HL-60 (cell line): ENCODE data around the gene WNT11.

ENCODE experiments used
- DNase-seq, 2 experiments: peaks; one replicate each; pipeline ENCODE4 v3.0.0-alpha.2; 2010 to 2020; ENCODE audit warnings: low read depth in 1 of 2, low spot score in 1 of 2
- H3K27ac ChIP-seq: fragments of 250-450 bp; sonication (Bioruptor Pico); replicated peaks from 2 replicates; pipeline ENCODE4 v1.5.1; 2020; ENCODE audit warnings: mild to moderate bottlenecking, moderate library complexity
- H3K27me3 ChIP-seq: fragments of 250-450 bp; sonication (Bioruptor Pico); 2 replicates; pipeline ENCODE4 v1.5.1; 2021; ENCODE audit warnings: mild to moderate bottlenecking, moderate library complexity; ENCODE audit not compliant: insufficient read depth, poor library complexity, severe bottlenecking
- H3K4me3 ChIP-seq: replicated peaks from 2 replicates; pipeline ENCODE4 v1.5.1; 2011; ENCODE audit warnings: mild to moderate bottlenecking, control low read depth, low read length; ENCODE audit not compliant: insufficient read depth
- GABPA ChIP-seq: IDR thresholded peaks from 2 replicates; pipeline ENCODE4 v1.6.1; 2012; ENCODE audit warnings: low read depth
- POLR2AphosphoS5 ChIP-seq: IDR thresholded peaks from 2 replicates; pipeline ENCODE4 v1.6.1; 2012; ENCODE audit warnings: low read depth
- SPI1 ChIP-seq: IDR thresholded peaks from 2 replicates; pipeline ENCODE4 v1.6.1; 2012; ENCODE audit warnings: low read depth, mild to moderate bottlenecking, borderline replicate concordance
- TF ChIP-seq, protein P1 (sequence below): IDR thresholded peaks from one replicate; pipeline ENCODE4 v1.5.1; 2011; ENCODE audit warnings: low read length, control low read depth, inconsistent platforms; ENCODE audit not compliant: insufficient read depth
- TF ChIP-seq, protein P2 (sequence below): IDR thresholded peaks from 2 replicates; pipeline ENCODE4 v1.6.1; 2012; ENCODE audit warnings: low read depth; ENCODE audit not compliant: insufficient replicate concordance

Gene WNT11

DNA sequence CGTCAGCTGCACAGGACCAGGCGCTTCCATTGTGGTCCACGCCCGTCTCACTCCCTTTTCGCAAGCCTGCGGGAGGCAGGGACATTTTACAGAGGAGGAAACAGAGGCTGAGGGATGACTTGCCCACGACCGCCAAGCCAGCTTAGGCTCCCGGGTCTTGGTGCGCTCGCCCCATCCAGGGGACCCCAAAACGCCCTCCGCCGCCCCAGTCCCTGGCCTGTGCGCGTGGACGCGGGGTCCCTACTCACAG, 300 bp downstream of the WNT11 start:
- DNase-seq = no peak
- Histone ChIP-seq H3K27me3 (peaks cover 34% of the 10 kb centered on the region), H3K4me3 (no peak overlapping the region), H3K27ac (no peak overlapping the region)
- TF ChIP-seq, protein P1, sequence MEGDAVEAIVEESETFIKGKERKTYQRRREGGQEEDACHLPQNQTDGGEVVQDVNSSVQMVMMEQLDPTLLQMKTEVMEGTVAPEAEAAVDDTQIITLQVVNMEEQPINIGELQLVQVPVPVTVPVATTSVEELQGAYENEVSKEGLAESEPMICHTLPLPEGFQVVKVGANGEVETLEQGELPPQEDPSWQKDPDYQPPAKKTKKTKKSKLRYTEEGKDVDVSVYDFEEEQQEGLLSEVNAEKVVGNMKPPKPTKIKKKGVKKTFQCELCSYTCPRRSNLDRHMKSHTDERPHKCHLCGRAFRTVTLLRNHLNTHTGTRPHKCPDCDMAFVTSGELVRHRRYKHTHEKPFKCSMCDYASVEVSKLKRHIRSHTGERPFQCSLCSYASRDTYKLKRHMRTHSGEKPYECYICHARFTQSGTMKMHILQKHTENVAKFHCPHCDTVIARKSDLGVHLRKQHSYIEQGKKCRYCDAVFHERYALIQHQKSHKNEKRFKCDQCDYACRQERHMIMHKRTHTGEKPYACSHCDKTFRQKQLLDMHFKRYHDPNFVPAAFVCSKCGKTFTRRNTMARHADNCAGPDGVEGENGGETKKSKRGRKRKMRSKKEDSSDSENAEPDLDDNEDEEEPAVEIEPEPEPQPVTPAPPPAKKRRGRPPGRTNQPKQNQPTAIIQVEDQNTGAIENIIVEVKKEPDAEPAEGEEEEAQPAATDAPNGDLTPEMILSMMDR = no peak
- TF ChIP-seq, protein P2, sequence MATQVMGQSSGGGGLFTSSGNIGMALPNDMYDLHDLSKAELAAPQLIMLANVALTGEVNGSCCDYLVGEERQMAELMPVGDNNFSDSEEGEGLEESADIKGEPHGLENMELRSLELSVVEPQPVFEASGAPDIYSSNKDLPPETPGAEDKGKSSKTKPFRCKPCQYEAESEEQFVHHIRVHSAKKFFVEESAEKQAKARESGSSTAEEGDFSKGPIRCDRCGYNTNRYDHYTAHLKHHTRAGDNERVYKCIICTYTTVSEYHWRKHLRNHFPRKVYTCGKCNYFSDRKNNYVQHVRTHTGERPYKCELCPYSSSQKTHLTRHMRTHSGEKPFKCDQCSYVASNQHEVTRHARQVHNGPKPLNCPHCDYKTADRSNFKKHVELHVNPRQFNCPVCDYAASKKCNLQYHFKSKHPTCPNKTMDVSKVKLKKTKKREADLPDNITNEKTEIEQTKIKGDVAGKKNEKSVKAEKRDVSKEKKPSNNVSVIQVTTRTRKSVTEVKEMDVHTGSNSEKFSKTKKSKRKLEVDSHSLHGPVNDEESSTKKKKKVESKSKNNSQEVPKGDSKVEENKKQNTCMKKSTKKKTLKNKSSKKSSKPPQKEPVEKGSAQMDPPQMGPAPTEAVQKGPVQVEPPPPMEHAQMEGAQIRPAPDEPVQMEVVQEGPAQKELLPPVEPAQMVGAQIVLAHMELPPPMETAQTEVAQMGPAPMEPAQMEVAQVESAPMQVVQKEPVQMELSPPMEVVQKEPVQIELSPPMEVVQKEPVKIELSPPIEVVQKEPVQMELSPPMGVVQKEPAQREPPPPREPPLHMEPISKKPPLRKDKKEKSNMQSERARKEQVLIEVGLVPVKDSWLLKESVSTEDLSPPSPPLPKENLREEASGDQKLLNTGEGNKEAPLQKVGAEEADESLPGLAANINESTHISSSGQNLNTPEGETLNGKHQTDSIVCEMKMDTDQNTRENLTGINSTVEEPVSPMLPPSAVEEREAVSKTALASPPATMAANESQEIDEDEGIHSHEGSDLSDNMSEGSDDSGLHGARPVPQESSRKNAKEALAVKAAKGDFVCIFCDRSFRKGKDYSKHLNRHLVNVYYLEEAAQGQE = no peak
- TF ChIP-seq GABPA = no peak
- TF ChIP-seq SPI1 = no peak
- no peak for TF ChIP-seq POLR2AphosphoS5

DNA sequence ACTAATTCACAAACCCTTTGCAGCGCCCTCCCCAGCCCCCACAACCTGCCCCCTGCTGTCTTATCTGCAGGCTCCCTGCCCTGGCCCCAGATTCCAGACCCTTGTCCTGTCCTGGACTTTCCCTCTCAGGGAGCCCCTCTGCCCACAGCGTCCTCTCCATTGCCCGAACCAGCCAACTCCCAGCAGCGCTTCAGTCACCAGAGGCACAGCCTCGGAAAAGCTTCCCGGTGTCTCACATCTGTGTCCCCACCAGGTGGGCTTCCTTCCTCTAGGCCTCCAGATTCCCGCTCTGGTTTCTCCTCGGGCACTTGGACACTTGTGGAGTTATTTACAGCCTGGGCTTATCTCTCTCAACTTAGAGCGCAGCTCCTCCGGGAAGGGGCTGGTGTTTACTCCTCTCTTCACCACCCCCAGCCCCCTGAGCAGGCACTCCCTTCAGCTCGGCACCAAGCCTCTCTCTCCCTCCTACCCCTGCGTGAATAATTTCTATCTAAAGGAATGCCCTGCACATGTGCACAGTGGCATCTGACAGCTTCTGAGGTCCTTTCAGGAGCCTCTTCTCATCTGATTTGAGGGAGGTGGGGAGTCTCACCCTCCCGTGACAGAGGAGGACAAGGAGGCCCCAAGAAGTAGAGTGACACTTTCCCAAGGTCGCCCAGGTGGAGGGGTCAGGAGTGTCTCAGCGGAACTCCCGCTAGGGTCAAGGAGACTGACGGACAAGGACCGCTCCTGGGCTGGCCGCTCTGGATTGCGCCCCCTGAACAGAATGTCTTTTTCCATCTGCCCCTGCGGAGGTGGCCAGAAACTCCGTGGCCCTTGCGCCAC, 838 bp downstream of the WNT11 start:
- H3K4me3 ChIP-seq = no peak overlapping the region
- TF ChIP-seq SPI1 (no peak), GABPA (no peak), POLR2AphosphoS5 (no peak)
- TF ChIP-seq, protein P1 = no peak
- TF ChIP-seq, protein P2 = no peak
- H3K27me3 ChIP-seq = peaks cover 31% of the 10 kb centered on the region
- no peak overlapping the region for H3K27ac ChIP-seq
- DNase-seq = no peak

DNA sequence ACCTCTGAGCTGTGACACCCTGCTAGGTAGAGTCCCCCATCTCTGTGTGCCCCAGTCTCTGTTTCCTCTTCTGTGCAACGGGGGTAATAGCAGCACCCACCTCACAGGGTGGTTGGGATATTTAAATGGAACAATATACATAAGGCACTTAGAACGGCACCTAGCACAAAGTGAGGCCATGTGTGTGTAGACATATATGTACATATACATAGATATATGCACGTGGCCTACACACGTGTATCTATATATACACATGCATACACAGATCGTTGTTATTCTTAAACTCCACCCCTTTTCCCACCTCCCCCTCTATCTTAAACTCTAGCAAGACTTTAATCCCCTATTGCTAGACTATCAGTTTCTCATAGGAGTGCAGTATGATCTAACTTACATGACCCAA, 2.4 kb downstream of the WNT11 start:
- Histone ChIP-seq H3K27me3 (peaks cover 23% of the 10 kb centered on the region), H3K4me3 (no peak overlapping the region), H3K27ac (no peak overlapping the region)
- TF ChIP-seq, protein P2 = no peak
- no peak for TF ChIP-seq GABPA
- no peak for TF ChIP-seq SPI1
- TF ChIP-seq POLR2AphosphoS5 = no peak
- TF ChIP-seq, protein P1 = no peak
- DNase-seq = no peak
